NCI-H1092 treated with DMSO at 0.1 percent for 48 hours (cell line): ENCODE data around the gene CFD.
"Not testable (repeated sequence)": the region's sequence is repeated elsewhere in the genome, so short reads cannot be mapped to it uniquely, and the experiment has no call there.

Experiments
- DNase-seq: peaks from one replicate; lab custom pipeline; 2025; lab: John Stamatoyannopoulos, UW

The CFD gene

DNA sequence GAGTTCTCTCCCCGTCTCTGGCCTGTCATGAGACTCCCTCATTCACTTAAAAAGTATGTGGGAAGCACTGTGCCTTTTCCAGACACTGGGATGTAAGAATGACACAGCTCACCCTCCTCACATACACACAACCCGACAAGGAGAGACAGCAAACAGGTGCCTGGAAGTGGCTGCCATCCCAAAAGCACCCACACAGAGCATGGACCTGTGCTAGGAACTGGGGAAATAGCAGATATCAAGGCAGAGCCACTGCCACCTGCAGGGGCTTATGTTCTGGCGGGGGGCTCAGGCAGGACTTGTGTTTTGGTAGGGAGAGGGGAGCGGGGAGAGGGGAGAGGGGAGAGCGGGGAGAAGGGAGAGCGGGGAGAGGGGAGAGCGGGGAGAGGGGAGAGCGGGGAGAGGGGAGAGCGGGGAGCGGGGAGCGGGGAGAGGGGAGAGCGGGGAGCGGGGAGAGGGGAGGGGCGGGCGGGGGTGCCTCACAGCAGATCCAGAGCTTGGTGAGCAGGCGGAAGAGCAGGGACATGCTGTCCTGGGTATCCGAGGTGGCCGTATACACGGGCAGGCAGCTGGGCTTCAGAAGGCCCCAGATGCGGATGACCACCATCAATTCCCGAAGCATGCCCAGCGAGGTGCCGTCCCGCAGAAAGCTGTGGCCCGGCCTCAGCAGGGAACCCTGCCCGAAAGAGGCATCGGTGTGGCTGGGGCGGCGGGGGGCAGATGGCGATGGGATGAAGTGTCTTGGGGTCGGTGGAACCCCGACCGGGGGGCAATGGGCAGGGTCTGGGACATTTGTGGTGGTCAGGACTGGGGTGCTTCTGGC, 12.2 kb downstream of the CFD start:
- no peak for DNase-seq

GRCh38 chr19:872266-872951, 12.9 kb downstream of the CFD start:
- DNase-seq: no peak

DNA sequence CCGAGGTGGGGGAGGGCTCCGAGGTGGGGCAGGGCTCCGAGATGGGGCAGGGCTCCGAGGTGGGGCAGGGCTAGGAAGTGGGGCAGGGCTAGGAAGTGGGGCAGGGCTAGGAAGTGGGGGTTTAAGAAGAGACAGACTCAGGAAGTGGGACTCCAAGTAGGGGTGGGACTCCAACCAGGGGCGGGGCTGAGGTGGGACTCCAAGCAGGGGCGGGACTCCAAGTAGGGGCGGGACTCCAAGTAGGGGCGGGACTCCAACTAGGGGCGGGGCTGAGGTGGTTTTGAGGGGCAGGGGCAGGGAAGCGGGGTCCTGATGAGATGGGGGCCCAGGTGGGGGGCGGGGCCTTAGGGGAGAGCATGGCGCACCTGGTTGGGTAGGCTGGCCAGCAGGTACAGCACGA, 13.6 kb downstream of the CFD start:
- no peak for DNase-seq

- DNase-seq: no peak
Measured at GRCh38 chr19:873561-874041, 14.1 kb downstream of the CFD start.

GRCh38 chr19:875265-875879, 15.9 kb downstream of the CFD start:
- DNase-seq: no peak

DNA sequence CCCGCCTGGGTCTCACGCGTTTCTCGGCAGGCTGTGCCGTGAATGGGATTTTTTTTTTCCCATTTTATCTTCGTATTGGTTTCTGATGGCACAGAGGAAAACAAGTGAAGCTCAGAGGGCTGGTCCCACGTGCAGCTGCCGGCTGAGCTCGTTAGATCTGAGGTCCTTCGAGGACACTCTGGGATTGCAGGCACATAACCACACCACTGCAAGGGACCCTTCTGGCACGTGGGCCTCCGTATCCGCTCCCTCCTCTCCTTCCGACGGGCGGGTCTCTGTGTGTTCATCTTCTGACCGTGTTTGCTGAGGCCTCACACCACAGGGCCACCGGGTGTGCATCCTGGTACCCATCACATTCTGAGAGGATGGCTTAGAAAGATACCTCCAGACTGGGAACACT, 16.6 kb downstream of the CFD start:
- no peak for DNase-seq

- no peak for DNase-seq
Measured at GRCh38 chr19:876780-877314, 17.4 kb downstream of the CFD start.

DNA sequence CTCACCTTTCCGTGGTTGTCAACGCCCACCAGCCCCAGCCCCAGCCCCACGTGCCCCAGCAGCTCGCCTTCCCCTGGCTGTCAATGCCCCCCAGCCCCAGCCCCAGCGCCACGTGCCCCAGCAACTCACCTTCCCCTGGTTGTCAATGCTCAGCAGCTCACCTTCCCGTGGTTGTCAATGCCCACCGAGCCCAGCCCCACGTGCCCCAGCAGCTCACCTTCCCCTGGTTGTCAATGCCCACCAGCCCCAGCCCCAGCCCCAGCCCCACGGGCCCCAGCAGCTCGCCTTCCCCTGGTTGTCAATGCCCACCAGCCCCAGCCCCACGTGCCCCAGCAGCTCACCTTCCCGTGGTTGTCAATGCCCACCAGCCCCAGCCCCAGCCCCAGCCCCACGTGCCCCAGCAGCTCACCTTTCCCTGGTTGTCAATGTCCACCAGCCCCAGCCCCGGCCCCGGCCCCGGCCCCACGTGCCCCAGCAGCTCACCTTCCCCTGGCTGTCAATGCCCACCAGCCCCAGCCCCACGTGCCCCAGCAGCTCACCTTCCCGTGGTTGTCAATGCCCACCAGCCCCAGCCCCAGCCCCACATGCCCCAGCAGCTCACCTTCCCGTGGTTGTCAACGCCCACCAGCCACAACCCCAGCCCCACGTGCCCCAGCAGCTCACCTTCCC, 18.7 kb downstream of the CFD start:
- not testable (repeated sequence) for DNase-seq

GRCh38 chr19:878751-879561, 19.5 kb downstream of the CFD start:
- DNase-seq: not testable (repeated sequence)

DNA sequence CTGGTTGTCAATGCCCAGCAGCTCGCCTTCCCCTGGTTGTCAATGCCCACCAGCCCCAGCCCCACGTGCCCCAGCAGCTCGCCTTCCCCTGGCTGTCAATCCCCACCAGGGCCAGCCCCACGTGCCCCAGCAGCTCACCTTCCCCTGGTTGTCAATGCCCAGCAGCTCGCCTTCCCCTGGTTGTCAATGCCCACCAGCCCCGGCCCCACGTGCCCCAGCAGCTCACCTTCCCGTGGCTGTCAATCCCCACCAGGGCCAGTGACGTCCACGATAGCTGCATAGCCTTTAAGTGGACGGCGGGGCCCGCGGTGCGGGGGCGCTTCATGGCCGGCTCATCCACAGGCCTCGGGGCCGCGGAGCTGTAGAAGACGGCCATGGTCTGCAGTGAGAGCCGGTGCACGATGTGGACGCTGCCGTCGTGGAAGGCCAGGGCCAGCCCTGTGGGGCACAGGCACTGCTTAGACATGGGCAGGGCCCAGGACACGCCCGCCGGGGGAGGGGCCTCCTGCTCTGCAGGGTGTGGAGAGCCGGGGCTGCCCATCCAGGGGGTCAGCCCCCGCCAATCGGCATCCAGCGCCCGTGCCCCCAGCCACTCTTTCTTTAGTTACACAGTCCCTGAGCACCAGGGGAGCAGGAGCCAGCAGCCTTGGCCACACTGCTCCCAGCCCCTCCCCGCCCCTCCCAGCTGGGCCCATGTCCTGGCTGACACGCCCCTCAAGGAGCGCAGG, 20.4 kb downstream of the CFD start:
- DNase-seq: no peak

DNA sequence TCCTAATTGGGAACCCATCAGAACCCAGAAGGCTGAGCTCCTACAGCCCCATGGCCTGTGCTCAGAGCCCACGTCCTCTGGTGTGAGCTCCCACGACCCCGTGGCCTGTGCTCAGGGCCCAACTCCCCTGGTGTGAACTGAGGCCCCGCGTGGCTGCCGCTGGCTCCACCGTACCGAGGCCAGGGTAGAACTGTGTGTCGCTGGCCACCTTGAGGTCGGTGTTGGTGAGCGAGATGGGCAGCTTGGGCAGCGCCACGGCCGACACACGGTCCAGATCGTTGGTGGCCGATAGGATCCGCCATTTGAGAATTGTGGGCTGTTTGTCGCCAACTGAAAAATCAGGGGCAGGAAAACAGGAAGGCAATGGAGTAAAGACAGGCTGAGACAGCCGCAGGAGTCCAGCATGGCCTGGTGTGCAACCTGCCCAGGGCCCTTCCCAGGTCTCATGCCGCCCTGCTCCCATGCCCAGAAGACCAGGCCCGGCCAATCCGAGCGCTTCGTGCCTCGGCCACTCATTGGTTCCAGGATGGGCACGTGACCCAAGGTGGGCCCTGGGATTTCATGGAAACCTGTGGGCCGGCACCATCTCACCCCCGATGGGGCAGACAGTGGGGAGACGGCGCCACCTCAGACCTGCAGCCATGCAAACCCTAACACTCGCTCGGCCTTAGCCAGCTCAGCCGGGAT, 22.1 kb downstream of the CFD start:
- DNase-seq: no peak

- DNase-seq: no peak
Measured at GRCh38 chr19:882871-883497, 23.5 kb downstream of the CFD start.

GRCh38 chr19:883661-884211, 24.3 kb downstream of the CFD start:
- no peak for DNase-seq

GRCh38 chr19:884420-885211, 25.2 kb downstream of the CFD start:
- no peak for DNase-seq

DNA sequence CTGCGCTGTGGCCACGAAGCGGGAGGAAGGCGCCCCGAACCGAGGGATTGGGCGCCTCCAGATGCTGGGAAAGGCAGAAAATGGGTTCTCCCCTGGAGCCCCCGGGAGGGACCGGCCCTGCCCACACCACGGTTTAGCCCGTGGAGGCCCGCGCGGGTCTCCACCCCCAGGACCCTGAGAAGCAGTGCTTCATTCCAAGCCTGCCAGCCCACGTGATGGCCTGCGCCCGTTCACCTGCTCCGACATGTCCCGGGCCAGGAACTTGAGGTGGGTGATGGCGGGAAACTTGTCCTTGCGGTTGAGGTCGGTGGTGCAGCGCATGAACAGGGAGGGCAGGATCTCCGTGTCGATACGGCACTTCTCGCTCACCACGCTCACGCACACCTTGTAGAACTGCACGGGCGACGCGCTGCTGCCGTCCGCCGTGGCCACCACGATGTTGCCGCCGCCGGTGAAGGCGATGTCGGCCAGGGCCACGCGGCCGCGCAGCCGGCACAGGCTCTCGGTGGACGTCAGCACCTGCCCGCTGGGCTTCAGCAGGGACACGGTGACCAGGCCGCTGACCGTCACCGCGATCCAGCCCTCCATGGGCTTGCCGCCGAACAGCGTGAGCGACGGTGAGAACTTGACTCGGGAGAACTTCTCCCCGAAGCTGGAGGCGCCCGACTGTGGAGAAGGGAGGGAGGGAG, 26.2 kb downstream of the CFD start:
- DNase-seq: no peak

GRCh38 chr19:887072-887471, 27.6 kb downstream of the CFD start:
- DNase-seq: no peak

- DNase-seq: no peak
Measured at GRCh38 chr19:887599-887998, 28.1 kb downstream of the CFD start.
